ENCODE measurements around the gene GBA3.

GRCh38 chr4:22754116-22754515 lies 61.4 kb downstream of the GBA3 start:
- TF ChIP-seq, protein P1, sequence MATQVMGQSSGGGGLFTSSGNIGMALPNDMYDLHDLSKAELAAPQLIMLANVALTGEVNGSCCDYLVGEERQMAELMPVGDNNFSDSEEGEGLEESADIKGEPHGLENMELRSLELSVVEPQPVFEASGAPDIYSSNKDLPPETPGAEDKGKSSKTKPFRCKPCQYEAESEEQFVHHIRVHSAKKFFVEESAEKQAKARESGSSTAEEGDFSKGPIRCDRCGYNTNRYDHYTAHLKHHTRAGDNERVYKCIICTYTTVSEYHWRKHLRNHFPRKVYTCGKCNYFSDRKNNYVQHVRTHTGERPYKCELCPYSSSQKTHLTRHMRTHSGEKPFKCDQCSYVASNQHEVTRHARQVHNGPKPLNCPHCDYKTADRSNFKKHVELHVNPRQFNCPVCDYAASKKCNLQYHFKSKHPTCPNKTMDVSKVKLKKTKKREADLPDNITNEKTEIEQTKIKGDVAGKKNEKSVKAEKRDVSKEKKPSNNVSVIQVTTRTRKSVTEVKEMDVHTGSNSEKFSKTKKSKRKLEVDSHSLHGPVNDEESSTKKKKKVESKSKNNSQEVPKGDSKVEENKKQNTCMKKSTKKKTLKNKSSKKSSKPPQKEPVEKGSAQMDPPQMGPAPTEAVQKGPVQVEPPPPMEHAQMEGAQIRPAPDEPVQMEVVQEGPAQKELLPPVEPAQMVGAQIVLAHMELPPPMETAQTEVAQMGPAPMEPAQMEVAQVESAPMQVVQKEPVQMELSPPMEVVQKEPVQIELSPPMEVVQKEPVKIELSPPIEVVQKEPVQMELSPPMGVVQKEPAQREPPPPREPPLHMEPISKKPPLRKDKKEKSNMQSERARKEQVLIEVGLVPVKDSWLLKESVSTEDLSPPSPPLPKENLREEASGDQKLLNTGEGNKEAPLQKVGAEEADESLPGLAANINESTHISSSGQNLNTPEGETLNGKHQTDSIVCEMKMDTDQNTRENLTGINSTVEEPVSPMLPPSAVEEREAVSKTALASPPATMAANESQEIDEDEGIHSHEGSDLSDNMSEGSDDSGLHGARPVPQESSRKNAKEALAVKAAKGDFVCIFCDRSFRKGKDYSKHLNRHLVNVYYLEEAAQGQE (IDR thresholded peaks at IDR 0.05; ENCODE audit: borderline replicate concordance), result no peak
- no peak for TF ChIP-seq EZH2 (IDR thresholded peaks at IDR 0.05; ENCODE audit: borderline replicate concordance, insufficient read depth, low read length, poor library complexity, severe bottlenecking)
- TF ChIP-seq, protein P2, sequence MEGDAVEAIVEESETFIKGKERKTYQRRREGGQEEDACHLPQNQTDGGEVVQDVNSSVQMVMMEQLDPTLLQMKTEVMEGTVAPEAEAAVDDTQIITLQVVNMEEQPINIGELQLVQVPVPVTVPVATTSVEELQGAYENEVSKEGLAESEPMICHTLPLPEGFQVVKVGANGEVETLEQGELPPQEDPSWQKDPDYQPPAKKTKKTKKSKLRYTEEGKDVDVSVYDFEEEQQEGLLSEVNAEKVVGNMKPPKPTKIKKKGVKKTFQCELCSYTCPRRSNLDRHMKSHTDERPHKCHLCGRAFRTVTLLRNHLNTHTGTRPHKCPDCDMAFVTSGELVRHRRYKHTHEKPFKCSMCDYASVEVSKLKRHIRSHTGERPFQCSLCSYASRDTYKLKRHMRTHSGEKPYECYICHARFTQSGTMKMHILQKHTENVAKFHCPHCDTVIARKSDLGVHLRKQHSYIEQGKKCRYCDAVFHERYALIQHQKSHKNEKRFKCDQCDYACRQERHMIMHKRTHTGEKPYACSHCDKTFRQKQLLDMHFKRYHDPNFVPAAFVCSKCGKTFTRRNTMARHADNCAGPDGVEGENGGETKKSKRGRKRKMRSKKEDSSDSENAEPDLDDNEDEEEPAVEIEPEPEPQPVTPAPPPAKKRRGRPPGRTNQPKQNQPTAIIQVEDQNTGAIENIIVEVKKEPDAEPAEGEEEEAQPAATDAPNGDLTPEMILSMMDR (IDR thresholded peaks at IDR 0.05; ENCODE audit: poor library complexity, severe bottlenecking), result no peak
- TF ChIP-seq EP300 (conservative IDR thresholded peaks at IDR 0.05; ENCODE audit: poor library complexity, severe bottlenecking), result no peak
